ENCODE results near the gene SMAD4. TPM values are rescaled to one million over a fixed set of nuclear protein-coding genes. Genes with fewer than 3 reads are reported as not detected.
"Not testable (repeated sequence)": the region's sequence is repeated elsewhere in the genome, so short reads cannot be mapped to it uniquely, and the experiment has no call there.

SMAD4 gene
- total and polyA plus RNA-seq, 5 donors, result 14.8 to 98.2 (median 92.0) TPM

DNA sequence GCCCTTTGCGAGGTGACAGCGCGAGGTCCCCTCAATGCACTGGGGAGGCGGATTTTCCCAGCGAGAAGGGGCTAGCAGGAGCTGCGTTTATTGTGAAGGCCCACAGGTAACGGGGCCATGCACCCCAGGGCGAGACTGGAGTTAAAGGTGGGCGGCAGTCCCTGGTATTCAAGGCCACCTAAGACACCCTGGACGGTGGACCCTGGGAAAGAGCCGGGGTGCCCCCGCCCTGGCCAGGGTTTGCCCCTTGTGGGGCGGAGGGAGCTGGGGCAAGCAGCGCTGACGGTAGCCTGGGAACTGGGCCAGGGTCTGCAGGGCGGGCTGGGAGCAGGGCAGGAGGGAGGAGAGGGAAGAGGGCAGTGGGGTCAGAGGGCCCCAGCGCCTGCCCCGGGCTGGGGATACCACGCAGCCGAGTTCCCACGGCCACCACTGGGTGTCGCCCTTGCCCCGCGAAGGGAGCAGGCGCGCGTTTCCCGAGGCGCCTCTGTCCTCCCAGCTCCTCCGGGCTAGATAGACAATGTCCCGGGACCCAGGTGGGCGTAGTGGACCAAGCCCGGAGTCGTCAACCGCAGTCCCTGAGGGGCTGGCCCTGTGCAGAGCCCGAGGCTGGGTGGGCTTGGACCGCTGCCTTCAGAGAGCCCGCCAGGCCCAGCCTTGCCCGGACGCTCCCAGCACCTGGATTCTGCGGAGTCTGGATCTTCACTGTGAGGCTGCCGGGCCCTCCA, 80.2 kb downstream of the SMAD4 start:
- Histone ChIP-seq H3K4me3 (ENCODE audit: low read length) (no peak overlapping the region), H3K27me3 (ENCODE audit: control insufficient read depth, insufficient read depth) (no peaks in the 10 kb centered on the region), H3K9me3 (ENCODE audit: control insufficient read depth, low read length) (no peaks in the 10 kb centered on the region), H3K4me1 (ENCODE audit: control insufficient read depth, insufficient read depth, low read length) (no peaks in the 10 kb centered on the region), H3K27ac (ENCODE audit: low read length) (no peak overlapping the region)
- DNase-seq (peak; percentile 58 to 87 (median 85)), ATAC-seq (peak; percentile 88 to 95)
- 36% methylated on average over 42 of the region's 42 CpGs for WGBS
- intact Hi-C loops (cut with DNase I), result loop anchor here in 2 of 4 donors (10.0 kb wide), 3 partner anchors 275 to 435 kb away; no protein-coding TSS in a partner anchor

DNA sequence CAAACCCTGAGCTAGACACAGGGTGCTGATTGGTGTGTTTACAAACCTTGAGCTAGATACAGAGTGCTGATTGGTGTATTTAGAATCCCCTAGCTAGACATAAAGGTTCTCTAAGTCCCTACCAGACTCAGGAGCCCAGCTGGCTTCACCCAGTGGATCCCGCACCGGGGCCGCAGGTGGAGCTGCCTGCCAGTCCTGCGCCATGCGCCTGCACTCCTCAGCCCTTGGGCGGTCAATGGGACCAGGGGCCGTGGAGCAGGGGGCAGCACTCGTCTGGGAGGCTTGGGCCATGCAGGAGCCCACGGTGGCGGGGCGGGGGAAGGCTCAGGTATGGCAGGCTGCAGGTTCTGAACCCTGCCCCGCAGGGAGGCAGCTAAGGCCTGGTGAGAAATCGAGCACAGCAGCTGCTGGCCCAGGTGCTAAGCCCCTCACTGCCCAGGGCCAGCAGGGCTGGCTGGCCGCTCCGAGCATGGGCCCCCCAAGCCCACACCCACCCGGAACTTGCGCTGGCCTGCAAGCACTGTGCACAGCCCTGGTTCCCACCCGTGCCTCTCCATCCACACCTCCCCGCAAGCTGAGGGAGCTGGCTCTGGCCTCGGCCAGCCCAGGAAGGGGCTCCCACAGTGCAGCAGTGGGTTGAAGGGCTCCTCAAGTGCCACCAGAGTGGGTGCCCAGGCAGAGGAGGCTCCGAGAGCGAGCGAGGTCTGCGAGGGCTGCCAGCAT, 81.8 kb downstream of the SMAD4 start:
- H3K9me3 ChIP-seq (ENCODE audit: control insufficient read depth, low read length); DNase-seq; H3K27ac ChIP-seq (ENCODE audit: low read length); H3K4me1 ChIP-seq (ENCODE audit: control insufficient read depth, insufficient read depth, low read length); H3K4me3 ChIP-seq (ENCODE audit: low read length); H3K27me3 ChIP-seq (ENCODE audit: control insufficient read depth, insufficient read depth); ATAC-seq: not testable (repeated sequence)
- 96% methylated on average over 24 of the region's 24 CpGs for WGBS
- intact Hi-C loops (cut with DNase I), result loop anchor here in 2 of 4 donors (10.0 kb wide), 3 partner anchors 273 to 433 kb away; no protein-coding TSS in a partner anchor

DNA sequence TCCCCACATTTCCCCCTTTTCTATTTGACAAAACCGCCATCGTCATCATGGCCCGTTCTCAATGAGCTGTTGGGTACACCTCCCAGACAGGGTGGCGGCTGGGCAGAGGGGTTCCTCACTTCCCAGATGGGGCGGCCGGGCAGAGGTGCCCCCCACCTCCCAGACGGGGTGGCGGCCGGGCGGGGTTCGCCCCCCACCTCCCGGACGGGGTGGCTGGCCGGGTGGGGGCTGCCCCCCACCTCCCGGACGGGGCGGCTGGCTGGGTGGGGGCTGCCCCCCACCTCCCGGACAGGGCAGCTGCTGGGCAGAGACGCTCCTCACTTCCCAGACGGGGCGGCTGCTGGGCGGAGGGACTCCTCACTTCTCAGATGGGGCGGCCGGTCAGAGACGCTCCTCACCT, 87.0 kb downstream of the SMAD4 start:
- H3K4me3 ChIP-seq (ENCODE audit: low read length); H3K4me1 ChIP-seq (ENCODE audit: control insufficient read depth, insufficient read depth, low read length); H3K27ac ChIP-seq (ENCODE audit: low read length); ATAC-seq; DNase-seq; H3K9me3 ChIP-seq (ENCODE audit: control insufficient read depth, low read length); H3K27me3 ChIP-seq (ENCODE audit: control insufficient read depth, insufficient read depth): not testable (repeated sequence)
- WGBS, result 96% methylated on average over 25 of the region's 25 CpGs
- intact Hi-C loops (cut with DNase I), result loop anchor here in 2 of 4 donors (10.0 kb wide), 3 partner anchors 268 to 428 kb away; no protein-coding TSS in a partner anchor

DNA sequence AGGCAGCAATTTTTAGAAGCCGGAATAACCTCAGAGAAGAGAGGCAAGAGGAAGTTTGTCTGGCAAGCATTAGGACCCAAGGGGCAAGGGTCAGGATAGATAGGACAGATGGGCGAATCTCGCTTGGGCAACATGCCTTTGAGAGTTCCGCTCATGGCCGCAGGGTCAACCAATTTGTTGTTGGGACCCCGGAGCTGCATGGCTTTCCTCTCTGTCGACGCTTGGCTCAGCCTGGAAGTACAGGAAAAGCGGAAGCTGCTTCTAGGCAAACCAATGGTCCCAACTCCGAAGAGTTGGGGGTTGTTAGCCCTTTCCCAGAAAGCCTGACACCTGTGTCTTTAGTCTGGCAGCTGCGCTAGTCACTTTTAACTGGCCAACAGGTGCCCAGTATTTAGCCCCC, 89.5 kb downstream of the SMAD4 start:
- H3K27me3 ChIP-seq (ENCODE audit: control insufficient read depth, insufficient read depth); DNase-seq; H3K27ac ChIP-seq (ENCODE audit: low read length); H3K4me1 ChIP-seq (ENCODE audit: control insufficient read depth, insufficient read depth, low read length); H3K4me3 ChIP-seq (ENCODE audit: low read length); ATAC-seq; H3K9me3 ChIP-seq (ENCODE audit: control insufficient read depth, low read length): not testable (repeated sequence)
- WGBS, result 89% methylated on average over 11 of the region's 11 CpGs
- intact Hi-C loops (cut with DNase I), result loop anchor here in 2 of 4 donors (10.0 kb wide), 3 partner anchors 265 to 425 kb away; no protein-coding TSS in a partner anchor

DNA sequence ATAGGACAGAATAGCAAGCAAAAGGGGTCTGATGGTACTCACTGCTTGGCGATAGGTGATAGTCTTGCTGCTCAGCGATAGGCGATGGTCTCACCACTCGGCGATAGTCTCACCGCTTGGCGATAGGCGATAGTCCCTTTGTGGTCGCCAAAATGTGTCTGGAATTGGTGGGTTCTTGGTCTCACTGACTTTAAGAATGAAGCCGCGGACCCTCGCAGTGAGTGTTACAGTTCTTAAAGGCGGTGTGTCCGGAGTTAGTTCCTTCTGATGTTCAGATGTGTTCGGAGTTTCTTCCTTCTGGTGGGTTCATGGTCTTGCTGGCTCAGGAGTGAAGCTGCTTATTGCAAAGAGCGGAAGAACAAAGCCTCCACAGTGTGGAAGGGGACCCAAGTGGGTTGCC, 90.0 kb downstream of the SMAD4 start:
- intact Hi-C loops (cut with DNase I), result loop anchor here in 2 of 4 donors (10.0 kb wide), 3 partner anchors 265 to 425 kb away; no protein-coding TSS in a partner anchor
- H3K27ac ChIP-seq (ENCODE audit: low read length); H3K27me3 ChIP-seq (ENCODE audit: control insufficient read depth, insufficient read depth); H3K9me3 ChIP-seq (ENCODE audit: control insufficient read depth, low read length); ATAC-seq; H3K4me1 ChIP-seq (ENCODE audit: control insufficient read depth, insufficient read depth, low read length); H3K4me3 ChIP-seq (ENCODE audit: low read length); DNase-seq: not testable (repeated sequence)
- WGBS, result 97% methylated on average over 16 of the region's 16 CpGs

DNA sequence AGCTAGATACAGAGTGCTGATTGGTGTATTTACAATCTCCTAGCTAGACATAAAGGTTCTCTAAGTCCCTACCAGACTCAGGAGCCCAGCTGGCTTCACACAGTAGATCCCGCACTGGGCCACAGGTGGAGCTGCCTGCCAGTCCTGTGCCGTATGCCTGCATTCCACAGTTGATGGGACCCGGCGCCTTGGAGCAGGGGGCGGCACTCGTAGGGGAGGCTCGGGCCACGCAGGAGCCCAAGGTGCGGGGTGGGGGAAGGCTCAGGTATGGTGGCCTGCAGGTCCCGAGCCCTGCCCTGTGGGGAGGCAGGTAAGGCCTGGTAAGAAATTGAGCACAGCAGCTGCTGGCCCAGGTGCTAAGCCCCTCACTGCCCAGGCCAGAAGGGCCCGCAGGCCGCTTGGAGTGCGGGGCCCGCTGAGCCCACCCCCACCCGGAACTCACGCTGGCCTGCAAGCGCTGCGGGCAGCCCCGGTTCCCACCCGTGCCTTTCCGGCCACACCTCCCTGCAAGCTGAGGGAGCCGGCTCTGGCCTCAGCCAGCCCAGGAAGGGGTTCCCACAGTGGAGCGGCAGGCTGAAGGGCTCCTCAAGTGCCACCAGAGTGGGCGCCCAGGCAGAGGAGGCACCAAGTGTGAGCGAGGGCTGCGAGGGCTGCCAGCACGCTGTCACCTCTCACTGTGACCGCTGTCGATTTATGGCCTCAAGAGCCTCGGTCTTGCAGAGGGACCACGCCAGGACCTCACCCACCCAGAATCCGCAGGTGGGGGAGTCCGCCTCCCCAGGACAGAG, 91.0 kb downstream of the SMAD4 start:
- WGBS, result 97% methylated on average over 33 of the region's 33 CpGs
- intact Hi-C loops (cut with DNase I), result no loop called here
- ATAC-seq, result no peak
- DNase-seq, result no peak
- H3K27ac ChIP-seq (ENCODE audit: low read length), result no peak overlapping the region
- no peaks in the 10 kb centered on the region for H3K27me3 ChIP-seq (ENCODE audit: control insufficient read depth, insufficient read depth)
- H3K4me1 ChIP-seq (ENCODE audit: control insufficient read depth, insufficient read depth, low read length), result no peaks in the 10 kb centered on the region
- H3K9me3 ChIP-seq (ENCODE audit: control insufficient read depth, low read length), result no peaks in the 10 kb centered on the region
- no peak overlapping the region for H3K4me3 ChIP-seq (ENCODE audit: low read length)

DNA sequence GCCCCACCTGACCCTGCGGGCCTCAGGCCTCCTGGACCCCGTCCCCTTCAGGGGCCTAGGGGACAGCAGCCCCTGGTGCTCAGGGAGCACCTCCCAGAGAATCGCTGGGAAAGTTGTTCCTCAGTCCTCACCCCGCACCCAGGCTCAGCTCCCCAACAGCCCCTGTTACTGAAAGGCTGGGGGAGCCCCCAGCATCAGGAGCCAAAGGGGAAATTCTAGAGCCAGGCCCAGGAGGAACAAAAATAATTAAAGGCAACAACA, 91.5 kb downstream of the SMAD4 start:
- no peak for ATAC-seq

DNA sequence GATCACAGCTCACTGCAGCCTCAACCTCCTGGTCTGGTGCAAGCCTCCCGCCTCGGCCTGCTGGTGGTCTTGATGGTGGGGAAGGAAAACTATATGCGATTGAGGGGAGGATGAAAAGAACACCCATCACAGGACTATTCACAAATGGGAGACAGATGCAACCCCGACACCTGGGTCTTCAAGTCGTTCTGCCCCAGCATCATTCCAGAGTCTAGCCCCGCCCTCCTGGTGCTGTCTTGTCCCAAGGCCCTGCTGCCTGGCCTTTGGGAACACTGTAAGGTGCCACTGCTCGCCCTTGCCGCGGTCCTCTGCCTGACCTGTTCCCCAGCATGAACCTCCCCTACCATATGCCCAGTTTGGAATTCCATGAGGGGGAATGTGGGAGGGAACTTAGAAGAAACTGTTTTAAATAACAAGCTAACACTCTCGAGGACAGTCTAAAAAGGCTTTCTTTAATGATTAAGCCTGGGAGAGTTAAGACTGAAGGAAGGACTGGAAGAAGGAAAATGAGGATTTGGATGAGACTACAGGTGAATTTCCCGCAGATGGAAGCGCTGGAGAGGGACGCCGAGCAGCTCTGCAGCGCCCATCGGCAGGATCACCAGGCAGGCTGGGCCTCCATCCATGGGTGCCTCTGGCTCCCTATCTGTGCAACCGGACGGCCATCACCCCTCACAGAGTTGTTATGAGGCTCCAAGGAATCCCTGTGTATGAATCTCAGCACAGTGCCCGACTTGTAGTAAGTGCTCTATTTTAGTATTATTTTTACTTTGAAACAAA, 92.4 kb downstream of the SMAD4 start:
- ATAC-seq, result no peak
- DNase-seq, result no peak
- H3K9me3 ChIP-seq (ENCODE audit: control insufficient read depth, low read length), result no peaks in the 10 kb centered on the region
- 95% methylated on average over 19 of the region's 19 CpGs for WGBS
- no peak overlapping the region for H3K4me3 ChIP-seq (ENCODE audit: low read length)
- intact Hi-C loops (cut with DNase I), result no loop called here
- H3K27me3 ChIP-seq (ENCODE audit: control insufficient read depth, insufficient read depth), result no peaks in the 10 kb centered on the region
- H3K4me1 ChIP-seq (ENCODE audit: control insufficient read depth, insufficient read depth, low read length), result no peaks in the 10 kb centered on the region
- no peak overlapping the region for H3K27ac ChIP-seq (ENCODE audit: low read length)

More for the DNA sequence above, 91.5 kb downstream of the SMAD4 start:
- no peaks in the 10 kb centered on the region for H3K27me3 ChIP-seq (ENCODE audit: control insufficient read depth, insufficient read depth)
- DNase-seq, result no peak
- 96% methylated on average over 4 of the region's 4 CpGs for WGBS
- no peaks in the 10 kb centered on the region for H3K9me3 ChIP-seq (ENCODE audit: control insufficient read depth, low read length)
- no peak overlapping the region for H3K4me3 ChIP-seq (ENCODE audit: low read length)
- no peak overlapping the region for H3K27ac ChIP-seq (ENCODE audit: low read length)
- intact Hi-C loops (cut with DNase I), result no loop called here
- H3K4me1 ChIP-seq (ENCODE audit: control insufficient read depth, insufficient read depth, low read length), result no peaks in the 10 kb centered on the region

DNA sequence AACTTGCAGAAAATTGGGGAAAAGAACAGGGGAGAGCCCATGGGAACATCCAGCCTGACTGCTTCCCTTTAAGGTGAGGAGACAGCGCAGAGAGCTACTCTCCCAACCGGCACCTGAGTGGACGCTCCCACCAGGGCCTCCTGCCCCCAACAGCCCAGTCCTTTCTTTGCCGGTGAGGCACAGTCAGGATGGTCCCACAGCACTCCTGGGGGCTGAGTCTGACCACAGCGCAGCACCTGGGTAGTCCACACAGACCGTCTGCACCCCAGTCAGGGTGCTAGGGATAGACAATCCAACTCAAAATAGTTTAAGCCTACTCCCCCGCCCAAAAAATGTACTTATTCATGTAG, 93.0 kb downstream of the SMAD4 start:
- intact Hi-C loops (cut with DNase I), result no loop called here
- no peaks in the 10 kb centered on the region for H3K4me1 ChIP-seq (ENCODE audit: control insufficient read depth, insufficient read depth, low read length)
- H3K4me3 ChIP-seq (ENCODE audit: low read length), result no peak overlapping the region
- ATAC-seq, result no peak
- no peaks in the 10 kb centered on the region for H3K27me3 ChIP-seq (ENCODE audit: control insufficient read depth, insufficient read depth)
- H3K9me3 ChIP-seq (ENCODE audit: control insufficient read depth, low read length), result no peaks in the 10 kb centered on the region
- 94% methylated on average over 7 of the region's 7 CpGs for WGBS
- DNase-seq, result no peak
- H3K27ac ChIP-seq (ENCODE audit: low read length), result no peak overlapping the region

DNA sequence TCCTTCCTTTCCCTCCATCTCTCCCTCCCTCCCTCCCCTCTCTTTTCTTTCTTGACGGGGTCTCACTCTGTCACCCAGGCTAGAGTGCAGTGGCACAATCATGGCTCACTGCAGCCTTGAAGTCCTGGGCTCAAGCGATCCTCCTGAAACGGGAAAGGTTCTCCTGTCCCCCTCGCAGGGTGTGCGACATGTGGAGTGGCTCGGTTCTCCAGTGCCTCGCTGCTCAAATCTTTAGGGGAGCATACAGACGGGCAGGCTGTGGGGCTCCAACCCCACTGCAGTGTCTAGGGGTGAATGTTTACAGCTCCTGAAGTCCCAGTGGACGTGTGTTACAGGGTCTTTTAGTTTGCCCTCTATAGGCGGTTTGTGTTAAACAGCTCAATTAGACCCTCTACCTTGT, 93.5 kb downstream of the SMAD4 start:
- 90% methylated on average over 10 of the region's 10 CpGs for WGBS
- no peaks in the 10 kb centered on the region for H3K9me3 ChIP-seq (ENCODE audit: control insufficient read depth, low read length)
- H3K4me1 ChIP-seq (ENCODE audit: control insufficient read depth, insufficient read depth, low read length), result no peaks in the 10 kb centered on the region
- intact Hi-C loops (cut with DNase I), result no loop called here
- no peak overlapping the region for H3K4me3 ChIP-seq (ENCODE audit: low read length)
- no peaks in the 10 kb centered on the region for H3K27me3 ChIP-seq (ENCODE audit: control insufficient read depth, insufficient read depth)
- ATAC-seq, result no peak
- H3K27ac ChIP-seq (ENCODE audit: low read length), result no peak overlapping the region
- DNase-seq, result no peak

Measured in right cardiac atrium (tissue), 5 donors.